HEK293 (cell line): ENCODE data around the gene NNT.

Experiments
- ZNF133 ChIP-seq: fragments of 450-650 bp; formaldehyde crosslinking; IDR thresholded peaks from 2 replicates; pipeline ENCODE4 v1.5.1; 2016; ENCODE audit warnings: missing biosample characterization, missing genetic modification characterization
- TF ChIP-seq, protein P1 (sequence below): fragments of 450-650 bp; formaldehyde crosslinking; IDR thresholded peaks from 2 replicates; pipeline ENCODE4 v1.5.1; 2016; ENCODE audit warnings: missing biosample characterization, missing genetic modification characterization

DNA sequence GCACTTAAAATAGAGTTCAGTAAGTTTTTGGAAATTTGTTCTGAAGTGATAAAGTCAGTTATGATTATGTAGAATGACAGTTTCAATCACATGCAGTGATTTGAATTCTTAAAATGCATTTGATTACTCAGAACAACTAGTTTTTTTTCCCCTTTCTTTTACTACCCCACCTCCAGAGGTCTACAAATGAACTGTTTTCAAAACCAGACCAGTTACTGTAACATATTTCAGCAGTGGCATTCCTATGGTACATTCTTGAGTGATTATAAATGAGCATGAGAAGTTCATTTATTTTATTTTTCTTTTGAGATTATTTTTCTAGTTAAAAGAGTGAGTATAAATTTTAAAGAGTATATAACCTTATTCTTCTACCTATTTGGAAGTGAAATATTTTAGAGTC lies 71.6 kb downstream of the NNT start:
- TF ChIP-seq, protein P1, sequence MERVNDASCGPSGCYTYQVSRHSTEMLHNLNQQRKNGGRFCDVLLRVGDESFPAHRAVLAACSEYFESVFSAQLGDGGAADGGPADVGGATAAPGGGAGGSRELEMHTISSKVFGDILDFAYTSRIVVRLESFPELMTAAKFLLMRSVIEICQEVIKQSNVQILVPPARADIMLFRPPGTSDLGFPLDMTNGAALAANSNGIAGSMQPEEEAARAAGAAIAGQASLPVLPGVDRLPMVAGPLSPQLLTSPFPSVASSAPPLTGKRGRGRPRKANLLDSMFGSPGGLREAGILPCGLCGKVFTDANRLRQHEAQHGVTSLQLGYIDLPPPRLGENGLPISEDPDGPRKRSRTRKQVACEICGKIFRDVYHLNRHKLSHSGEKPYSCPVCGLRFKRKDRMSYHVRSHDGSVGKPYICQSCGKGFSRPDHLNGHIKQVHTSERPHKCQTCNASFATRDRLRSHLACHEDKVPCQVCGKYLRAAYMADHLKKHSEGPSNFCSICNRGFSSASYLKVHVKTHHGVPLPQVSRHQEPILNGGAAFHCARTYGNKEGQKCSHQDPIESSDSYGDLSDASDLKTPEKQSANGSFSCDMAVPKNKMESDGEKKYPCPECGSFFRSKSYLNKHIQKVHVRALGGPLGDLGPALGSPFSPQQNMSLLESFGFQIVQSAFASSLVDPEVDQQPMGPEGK (tag by site-specific recombination) = no peak
- TF ChIP-seq ZNF133 (tag by site-specific recombination) = no peak
